HG02870 (cell line): ENCODE results near the gene PLGRKT.
"Not testable (repeated sequence)": the region's sequence is repeated elsewhere in the genome, so short reads cannot be mapped to it uniquely, and the experiment has no call there.

Experiments used
- ATAC-seq: cut with Tn5 transposase; IDR thresholded peaks from one replicate; pipeline ENCODE4 v1.9.1; 2021; ENCODE audit warnings: mild to moderate bottlenecking, moderate library complexity; ENCODE audit not compliant: unreplicated experiment

Gene PLGRKT

DNA sequence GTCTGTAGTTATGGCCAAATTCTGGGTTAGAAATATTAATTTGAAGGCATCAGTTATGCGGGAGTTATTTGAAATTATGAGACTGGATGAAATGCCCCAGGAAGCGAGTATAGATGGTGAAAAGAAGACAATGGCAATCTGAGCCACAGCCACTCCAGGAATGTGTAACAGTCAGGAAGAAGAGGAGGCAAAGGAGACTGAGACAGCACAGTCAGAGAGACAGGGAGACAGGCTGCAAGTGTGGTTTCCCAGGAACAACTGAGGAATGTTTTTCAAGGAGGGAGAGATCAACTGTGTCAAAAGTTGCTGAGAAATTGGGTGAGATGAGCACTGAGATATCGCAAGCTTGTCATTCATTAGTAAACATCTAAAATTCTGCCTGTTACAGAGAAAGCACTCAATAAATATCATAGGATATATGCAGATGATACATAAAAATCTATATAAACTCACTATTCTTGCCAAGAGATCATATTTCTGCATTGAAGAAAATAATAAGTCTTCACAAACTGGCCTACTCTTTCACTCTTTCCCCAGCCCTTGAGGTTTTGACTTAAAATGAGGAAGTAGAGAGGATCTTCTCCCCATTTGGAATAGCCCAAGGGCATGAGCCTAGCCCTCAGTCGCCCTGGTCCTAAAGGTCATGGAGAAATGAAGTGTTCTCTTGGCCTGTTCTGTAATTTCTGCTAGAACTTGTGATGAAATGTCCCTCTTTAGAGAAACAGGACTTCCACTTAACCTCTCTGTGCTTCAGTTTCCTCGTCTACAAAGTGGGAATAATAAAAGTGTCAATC lies 49.5 kb downstream of the PLGRKT start:
- ATAC-seq, result no peak

DNA sequence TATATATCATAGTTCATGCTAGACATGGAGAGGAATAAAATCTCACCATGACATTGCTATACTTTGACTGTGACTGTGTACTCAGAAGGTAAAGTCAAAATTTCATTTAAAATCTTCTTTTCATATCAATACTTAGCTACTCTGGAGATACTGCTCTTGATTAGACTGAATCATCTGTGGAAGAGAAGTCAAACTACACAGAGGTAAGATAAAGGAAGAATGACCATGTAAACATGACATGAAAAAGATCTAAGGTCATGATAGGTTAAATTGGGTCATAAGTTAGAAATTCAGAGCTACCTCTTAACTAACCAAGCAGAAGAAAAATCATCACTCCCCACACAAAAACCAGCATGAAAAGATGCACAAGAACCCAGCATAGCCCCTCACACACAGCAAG lies 53.3 kb downstream of the PLGRKT start:
- no peak for ATAC-seq

DNA sequence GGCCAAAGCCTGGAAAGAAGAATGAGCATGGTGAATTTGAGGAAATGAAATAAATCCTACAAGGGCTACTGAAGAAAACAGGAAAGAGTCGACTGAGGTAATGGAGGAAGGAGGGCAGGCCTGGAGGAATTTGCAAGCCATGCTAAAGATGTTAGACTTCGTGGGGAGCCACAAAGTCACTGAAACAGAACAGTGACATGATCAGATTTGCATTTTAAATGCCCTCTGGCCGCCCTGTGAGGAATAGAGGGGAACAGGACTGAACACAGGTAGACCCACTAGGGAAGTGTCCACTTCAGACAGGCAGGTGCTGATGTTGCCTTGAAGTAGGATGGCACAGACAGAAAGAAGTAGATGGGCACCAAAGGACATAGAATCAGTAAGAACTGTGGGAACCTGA lies 55.2 kb downstream of the PLGRKT start:
- ATAC-seq, result no peak

DNA sequence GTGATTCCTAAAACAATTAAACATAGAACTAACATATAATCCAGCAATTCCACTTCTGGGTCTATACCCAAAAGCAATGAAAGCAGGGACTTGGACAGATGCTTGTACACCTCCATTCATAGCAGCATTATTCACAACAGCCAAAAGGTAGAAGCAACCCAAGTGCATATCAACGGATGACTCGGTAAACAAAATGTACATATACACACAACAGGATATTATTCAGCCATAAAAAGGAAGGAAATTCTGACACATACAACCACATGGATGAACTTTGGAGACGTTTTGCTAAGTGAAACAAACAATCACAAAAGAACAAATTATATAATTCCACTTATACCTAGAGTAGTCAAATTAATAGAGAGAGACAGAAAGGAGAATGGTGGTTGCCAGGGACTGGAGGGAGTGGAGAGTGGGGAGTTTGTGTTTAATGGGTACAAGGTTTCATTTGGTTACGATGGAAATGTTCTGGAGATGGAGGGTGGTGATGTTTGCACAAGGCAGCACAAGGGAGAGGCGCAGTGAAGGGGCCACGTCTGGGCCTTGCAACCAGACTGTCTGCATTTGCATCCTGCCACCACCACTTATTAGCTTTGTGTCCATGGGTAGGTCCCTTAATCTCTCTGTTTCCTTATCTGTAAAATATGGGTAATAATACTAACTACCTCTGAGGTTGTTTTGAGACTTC lies 61.8 kb downstream of the PLGRKT start:
- no peak for ATAC-seq

DNA sequence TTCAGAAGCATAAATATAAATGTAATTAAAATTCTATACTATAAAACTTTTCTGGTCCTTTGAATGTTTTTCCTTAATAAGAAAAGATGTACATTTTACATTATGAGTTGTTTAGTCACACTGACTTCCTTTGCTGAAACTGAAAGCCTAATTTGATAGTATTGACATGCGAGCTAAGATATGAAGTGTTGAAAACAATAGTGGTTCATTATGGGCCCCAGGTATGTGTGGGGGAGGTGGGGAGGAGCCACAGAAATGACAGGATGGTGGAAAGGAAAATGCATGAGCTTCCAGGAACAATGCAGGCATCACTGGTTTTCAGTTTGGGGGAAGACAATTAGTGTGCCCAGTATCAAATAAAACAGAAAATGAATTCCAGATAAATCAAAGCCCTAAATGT lies 62.6 kb downstream of the PLGRKT start:
- peak; percentile 73 for ATAC-seq

DNA sequence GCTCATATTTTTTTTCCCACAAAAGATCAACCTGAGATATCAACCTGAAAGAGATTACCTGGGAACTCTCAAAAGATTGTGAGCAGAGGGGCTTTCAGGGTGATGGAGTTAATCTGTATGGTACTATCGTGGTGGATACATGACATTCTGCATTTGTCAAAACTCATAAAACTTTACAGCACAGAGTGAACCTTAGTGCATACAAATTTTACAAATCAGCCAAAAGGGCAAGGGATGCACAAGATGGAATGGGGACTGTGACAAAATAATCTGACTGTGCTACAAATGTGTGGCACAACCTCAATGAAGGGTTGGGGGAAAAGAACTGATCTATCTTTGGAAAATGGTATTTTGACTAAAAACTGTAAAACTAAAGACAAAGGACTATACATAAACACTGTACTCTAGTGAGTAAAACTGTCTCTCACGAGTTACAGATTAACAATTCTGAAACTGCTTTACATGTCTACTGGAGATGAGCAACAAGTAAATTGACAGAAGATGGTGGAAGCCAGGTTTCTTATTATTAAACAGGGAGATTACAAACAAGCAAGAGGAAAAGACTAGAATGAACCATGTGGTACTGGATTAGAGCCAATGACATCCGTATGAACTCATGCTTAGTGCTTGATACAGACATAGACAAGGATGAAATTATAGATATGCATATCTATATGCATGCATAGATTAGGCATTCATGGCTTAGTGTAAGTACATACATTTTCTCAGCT lies 73.3 kb downstream of the PLGRKT start:
- ATAC-seq, result peak; percentile 94

DNA sequence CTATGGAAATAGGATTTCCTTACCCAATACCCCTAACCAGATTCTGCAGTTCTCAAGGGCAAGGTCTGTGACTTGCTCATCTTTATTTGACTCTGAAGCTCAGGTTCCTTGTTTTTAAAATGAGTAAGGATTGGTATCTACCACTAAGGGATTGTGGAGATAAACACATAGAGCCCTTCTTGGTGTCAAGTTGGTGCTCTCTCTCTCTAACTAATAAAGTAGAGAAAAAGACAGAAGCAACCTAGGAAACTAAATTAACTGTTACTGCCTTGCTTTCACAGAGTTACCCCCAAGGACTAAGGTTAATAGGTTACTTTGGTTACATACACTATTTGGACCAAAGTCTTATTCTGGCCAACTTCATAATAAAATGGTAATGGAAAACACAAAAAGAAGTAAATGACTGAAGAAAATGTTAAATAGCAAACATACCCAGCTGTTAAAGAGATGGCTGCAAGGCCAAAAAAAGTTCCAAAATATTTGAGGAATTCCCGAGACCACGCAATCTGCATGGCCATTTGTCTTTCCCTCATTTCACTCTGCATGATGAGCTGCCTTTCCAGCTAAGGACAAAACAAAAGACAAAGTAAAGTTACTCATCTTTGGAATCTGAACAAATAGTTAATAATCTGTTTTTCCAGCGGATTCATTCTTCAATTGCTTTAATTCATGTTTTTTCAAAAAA lies 76.3 kb downstream of the PLGRKT start:
- ATAC-seq, result no peak

DNA sequence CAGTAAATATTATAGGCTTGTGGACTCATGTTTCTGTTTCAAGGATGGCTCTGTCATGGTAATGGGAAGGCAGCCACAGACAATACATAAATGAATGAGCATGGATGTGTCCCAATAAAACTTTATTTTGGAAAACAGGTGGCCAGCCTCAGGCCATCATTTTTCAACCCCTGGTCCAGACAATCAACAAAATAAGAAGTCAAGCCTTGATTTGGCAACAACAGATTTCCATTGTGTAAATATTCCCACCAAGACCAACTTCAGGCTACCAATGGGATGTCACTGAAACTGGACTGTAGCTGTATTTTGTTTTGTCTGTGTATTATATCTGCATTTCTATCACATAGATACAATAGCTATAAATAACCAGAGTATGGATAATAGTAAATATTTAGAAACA lies 77.4 kb downstream of the PLGRKT start:
- no peak for ATAC-seq

DNA sequence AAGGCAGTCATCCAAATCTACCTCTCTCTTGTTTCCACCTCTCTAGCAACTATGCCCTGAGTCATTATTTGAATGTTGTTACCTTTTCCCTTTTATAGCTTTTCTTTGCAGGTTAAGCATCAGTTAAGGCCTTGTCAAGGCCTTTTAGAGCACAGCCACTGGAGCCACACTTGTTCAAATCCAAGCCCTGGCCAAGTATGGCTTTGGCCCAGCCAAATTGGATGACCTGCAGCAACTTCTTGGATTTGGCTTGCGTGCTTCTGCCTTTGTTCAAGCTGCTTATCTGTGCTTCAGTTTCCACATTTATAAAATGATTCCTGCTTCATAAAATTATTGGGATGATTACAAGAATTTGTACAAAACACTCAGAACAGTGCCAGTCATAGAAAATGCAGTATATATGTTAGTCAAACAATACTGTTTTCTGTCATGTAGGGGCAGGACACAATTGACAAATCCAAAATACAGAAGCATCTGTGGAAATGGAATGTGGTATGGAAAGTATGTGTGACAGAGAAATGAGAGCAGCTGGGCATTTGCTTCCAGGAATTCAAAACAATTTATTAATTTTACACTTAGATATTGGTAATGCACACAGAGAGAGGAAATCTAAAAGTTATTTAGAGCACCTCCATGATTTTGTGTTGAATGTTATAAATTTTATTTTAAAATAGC lies 80.2 kb downstream of the PLGRKT start:
- ATAC-seq, result no peak

DNA sequence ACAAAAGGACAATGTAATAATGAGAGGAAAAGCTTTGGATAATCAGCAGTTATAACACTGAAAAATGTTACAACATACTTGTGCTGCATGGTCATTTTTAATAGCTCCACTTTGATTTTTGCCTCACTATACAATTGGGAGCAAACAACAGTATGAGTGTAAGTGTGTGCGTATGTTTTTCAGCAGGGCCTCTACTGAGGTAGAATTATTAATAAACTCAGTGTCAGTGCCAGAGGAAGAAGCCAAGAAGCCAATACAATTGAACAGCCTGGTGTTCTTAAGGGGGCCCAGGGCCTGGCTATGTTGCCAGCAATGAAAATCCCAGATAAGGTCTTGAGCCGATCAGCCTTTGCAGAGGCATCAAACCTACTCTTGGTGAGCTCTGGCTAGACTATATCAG lies 81.9 kb downstream of the PLGRKT start:
- ATAC-seq, result no peak

DNA sequence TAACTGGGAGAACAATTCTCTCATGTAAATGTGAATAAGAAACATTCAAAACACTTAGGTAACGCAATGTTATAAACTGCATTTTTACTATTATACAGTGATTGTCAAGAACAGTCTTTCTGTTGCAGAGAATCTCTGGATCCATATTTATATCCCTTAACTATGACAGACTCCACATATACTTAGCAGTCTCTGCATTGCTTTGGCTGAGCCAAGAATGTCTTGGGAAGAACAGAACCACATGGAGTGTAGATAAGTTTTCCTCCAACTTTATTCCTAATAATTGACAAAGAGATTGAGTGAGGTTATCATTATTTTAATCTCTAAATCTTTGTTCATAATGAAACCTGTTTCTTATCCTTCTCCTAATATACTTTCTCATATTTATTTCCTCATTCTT lies 82.5 kb downstream of the PLGRKT start:
- no peak for ATAC-seq

DNA sequence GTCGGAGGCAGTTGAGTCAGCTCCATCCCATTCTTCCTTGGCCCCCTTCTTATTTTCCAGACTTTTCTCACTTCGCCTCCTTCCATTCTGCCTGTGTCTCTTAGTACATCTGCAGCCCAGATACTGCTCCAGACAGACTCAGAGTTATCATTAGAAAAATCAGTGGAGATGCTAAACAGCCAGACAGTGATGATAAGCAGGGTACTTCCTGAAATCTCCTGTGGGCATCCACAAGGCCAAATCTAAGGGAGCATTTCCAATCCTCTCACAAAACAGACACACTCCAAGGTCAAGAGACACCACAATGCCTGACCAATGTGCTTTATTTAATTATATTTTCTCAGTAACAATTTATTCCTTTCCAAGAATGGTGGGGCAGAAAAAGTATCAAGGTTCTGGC lies 83.5 kb downstream of the PLGRKT start:
- no peak for ATAC-seq

DNA sequence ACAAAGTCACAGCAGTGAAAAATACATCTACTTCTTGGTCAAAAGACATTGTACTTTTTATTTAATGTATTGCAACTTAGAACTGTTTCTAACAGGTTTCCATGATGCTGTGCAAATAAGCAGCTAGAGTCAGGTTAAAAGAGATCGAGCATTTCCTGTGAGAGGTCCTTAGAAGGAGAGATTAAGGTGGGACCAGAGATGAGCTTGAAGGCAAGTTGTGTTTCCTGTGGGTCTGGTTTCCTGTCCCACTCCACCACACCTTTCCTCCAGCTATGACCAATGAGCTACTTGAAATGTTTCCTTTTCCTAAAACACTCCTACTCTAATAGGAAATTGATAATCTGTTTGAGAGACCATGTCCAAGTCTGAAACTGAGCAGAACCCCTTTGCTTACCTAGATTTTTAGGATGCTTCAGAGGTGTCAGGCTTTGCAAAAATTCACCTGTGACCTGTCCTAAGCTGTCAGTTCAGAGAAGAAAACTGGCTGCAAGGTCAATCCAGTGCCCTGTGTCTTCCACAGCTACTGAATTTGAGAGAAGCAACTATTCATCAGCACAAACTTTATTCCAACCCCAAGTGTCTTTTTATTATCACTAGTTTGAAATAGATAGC lies 85.0 kb downstream of the PLGRKT start:
- no peak for ATAC-seq

DNA sequence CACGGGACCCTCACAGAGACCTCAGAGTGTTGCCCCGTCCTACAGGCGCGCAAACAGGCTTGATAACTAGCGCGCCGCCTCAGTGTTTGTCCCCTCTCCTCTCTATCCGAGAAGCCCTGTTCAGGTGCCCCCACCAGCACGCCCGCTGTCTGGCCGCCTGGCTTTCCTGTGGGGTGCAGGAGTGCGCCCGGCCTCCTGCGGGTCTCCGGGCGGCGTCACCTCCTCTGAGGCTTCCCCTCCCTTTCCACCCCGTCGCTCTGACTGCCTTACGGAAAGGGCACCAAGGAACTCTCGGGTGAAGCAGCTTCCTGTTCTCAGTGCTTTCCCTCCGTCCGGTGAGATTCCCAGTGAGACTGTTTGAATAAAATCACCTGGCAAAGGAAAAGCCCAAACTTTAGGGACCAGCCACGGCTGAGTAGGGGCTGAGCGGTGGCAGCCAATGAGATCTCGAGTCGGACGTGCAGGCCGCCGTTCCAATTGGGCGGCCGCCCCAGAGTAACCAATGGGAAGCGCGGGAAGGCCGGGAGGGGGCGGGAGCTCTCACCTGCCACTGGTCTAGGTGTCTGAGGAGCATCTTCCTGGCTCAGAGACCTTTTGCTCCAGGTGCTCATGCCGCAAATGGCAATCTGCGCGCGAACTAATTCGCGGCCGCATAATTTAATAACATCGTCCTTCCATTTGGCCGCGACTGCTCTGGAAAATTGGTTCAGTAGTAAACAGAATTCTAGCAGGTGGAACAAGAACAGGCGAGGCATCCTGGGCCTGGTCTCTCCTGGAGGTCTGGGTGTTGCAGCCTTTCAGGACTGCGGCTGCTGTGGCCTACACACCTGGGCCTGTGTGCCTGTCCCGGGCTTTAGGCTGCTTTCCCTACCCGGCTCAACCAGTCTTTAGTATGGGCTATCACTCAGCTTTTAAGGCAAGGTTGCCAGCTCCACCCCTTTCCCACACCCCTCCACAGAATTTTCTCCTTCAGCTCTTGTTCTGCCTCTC lies 98.4 kb downstream of the PLGRKT start, which contains the start of gene RLN1:
Gene RLN1 (minus strand): TSS at position 885 of the 990 bp plus-strand sequence. CDS start 130 bp downstream, at position 755.
- ATAC-seq, result peak; percentile 99

DNA sequence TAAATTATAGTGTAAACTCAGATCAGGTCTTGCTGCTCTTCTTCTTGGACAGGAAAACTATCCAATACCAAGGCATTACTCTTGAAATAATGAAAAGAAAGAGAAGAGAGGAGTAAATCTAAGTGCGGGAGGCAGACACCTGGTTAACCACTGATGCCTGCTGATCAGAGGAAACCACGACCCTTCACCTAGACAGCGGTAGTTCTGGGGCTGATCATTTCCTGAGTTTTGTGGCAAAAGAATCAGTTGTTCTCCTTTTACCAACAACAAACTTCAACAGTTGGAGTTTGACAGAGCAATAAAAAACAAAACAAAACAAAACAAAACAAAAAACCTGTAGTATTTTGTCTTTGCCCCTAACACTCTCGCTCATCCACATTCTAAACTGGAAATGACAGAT lies 101.0 kb downstream of the PLGRKT start:
- ATAC-seq, result no peak

DNA sequence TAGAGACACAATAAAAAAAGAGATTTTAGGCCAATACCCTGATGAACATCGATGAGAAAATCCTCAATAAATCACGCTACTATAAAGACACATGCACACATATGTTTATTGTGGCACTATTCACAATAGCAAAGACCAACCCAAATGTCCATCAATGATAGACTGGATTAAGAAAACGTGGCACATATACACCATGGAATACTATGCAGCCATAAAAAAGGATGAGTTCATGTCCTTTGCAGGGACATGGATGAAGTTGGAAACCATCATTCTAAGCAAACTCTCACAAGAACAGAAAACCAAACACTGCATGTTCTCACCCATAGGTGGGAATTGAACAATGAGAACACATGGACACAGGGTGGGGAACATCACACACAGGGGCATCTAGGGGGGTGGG lies 106.4 kb downstream of the PLGRKT start:
- ATAC-seq, result not testable (repeated sequence)

DNA sequence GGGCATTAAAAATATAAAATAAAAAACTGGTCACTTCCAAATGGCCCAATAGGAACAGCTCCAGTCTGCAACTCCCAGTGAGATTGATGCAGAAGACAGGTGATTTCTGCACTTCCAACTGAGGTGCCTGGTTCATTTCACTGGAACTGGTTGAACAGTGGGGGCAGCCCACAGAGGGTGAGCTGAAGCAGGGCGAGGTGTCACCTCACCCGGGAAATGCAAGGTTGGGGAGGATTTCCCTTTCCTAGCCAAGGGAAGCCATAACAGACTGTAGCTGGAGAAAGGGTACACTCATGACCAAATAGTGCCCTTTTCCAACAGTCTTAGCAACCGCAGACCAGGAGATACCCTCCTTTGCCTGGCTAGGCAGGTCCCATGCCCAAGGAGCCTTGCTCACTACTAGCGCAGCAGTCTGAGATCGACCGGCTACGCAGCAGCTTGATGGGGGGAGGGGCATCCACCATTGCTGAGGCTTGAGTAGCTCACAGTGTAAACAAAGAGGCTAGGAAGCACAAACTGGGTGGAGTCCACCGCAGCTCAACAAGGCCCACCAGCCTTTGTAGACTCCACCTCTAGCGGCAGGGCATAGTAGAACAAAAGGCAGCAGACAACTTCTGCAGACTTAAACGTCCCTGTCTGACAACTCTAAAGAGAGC lies 110.7 kb downstream of the PLGRKT start:
- ATAC-seq, result no peak

DNA sequence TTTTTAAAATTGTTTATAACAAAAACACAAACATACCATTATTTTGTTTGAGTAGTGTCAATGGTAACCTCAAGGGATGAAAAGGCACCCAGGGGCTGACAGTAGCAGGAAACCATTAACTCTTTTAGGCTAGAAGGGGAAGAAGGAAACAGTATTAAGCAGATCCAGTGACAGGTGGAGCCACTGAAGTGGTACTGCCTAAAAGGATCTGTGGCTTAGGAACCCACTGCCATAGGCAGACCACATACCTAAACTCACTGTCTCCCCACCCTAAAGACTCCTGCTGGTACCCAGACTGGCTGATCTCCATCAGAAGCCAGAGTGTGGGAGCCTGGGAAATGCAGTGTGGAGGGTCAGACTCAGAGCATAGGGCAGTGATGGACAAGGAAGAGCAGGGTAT lies 111.5 kb downstream of the PLGRKT start:
- ATAC-seq, result no peak
